Activated effector memory CD4-positive, alpha-beta T cell treated with Interleukin-2 at 50 U/mL for 16 hours (primary cell): ENCODE results near the gene TSC2.

Source experiments
- DNase-seq: peaks from one replicate; pipeline ENCODE4 v3.0.0-alpha.2; 2020

Gene TSC2

DNA sequence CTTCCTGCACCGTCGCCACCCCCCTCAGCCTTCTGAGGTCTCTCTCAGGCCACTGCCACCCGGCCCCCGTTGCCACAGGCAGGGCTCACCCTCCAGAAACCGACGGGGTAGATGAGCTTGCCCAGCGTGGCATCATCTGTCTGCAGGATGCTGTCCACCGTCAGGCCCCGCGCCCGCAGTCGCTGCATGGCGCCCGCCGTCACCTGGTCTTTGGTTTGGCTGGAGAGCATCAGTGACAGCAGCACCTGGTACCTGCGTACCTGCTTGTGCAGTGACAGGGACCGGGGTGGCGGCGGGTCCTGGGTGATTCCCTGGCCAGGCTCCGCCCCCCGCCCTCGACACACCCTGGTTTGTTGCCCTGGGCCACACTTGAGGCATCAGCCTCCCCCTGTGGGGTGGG is 3.2 kb upstream of the TSC2 start:
- DNase-seq: no peak

DNA sequence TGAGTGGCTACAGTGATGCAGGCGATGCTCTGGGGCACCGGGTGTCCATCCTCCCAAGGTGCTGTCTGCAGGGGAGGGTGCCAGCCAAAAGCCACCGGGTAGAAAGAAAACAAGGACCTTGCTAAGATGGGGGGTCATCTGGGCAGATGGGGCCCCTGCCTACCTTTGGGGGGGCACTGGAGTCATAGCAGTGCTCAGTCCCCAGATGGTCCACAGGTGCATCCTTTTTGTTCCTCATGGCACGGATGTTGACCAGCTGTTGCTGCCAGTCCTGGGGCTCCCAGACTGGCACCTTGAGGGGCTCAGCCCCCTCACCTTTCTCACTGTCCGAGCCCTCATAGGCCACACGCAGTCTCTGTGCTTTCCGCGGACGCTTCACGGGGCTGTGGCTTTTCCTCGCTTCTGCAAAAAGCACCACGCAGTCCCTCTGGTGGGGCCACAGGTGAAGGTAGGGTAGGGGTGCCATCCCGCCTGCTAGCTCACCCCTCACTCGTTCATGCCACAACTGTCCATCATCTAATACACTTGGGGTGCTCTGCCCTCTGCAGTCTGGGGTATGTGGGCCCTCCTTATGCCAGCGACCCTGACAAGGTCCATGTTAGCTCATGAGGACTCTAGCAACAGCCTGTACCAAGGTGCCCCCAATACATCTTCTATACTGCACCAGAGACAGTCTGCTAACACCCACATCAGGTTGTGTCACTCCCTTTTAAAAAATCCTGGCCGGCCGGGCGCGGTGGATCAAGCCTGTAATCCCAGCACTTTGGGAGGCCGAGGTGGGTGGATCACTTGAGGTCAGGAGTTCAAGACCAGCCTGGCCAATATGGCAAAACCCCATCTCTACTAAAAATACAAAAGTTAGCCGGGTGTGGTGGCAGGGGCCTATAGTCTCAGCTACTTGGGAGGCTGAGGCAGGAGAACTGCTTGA is 1.6 kb upstream of the TSC2 start:
- DNase-seq: no peak

DNA sequence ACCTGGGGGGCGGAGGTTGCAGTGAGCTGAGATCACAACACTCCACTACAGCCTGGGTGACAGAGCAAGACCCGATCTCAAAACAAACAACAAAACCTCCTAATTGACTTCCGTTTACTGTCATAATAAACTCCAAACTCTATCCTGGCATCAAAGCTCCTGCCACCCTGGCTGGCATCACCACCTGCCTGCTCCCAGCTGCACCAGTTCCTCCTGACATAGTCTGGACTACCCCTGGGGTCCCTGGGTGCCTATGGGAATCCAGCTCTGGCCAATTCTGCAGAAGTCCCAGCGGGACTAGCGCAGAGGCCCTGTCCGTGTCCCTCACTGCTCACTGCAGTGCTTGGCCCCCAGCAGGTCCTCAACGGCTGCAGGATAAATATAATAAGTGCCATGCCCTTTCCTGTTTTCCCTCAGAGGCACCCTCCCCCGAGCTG is 874 bp upstream of the TSC2 start:
- no peak for DNase-seq

DNA sequence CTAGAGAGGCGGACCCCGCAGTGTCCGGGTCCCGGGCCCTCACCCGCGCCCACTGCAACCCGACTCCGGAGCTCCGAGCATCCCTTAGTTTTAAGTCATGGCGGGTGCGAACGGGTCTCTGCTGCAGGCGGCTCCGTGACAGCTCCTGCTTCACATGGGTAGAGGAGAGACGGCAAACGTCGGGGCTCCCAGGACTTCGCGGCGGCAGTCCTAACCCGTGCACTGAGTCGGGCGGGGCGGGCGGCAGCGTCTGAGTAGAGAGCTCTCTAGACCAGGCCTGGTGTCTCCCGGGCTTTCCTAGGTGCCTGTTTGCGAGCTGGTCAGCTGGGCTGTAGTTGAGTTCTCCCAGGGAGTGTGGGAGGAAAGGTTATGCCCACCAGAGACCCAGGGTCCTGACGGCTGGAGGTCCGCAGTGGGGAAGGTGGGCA is 345 bp downstream of the TSC2 start:
- DNase-seq: no peak

DNA sequence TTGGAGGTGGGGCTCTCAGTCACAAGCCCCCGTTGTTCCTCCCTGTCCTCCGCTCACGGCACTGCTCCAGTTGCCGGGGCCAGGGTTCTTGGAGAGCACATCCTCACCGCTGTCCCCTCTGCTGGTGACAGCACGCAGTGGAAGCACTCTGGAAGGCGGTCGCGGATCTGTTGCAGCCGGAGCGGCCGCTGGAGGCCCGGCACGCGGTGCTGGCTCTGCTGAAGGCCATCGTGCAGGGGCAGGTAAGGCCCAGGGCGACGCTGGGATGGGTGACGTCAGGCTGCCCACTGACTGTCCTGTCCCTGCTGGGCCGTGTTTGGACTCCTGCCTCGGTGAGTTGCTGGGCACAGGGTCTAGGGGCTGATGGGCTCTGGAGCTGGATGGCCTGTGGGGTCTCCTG is 5.4 kb downstream of the TSC2 start:
- DNase-seq: no peak

DNA sequence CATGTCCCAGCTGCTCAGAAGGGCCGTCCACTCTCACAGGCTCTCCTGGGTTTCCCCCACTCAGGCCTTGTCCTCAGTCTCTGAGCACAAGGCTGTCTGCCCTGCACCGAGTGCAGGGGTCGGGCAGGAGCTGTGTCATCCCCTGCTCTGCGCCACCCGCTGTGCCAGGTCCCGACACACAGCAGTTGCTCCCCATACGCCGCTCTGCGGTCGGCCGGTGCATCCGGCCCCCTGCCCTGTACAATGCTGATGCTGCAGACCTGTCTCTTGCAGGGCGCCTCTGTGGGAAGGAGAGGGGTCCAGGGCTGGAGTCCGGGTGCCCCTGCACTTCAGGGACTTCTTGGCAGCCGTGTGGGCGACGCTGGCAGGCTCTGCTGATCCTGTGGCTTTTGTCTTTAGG is 6.1 kb downstream of the TSC2 start:
- DNase-seq: no peak

DNA sequence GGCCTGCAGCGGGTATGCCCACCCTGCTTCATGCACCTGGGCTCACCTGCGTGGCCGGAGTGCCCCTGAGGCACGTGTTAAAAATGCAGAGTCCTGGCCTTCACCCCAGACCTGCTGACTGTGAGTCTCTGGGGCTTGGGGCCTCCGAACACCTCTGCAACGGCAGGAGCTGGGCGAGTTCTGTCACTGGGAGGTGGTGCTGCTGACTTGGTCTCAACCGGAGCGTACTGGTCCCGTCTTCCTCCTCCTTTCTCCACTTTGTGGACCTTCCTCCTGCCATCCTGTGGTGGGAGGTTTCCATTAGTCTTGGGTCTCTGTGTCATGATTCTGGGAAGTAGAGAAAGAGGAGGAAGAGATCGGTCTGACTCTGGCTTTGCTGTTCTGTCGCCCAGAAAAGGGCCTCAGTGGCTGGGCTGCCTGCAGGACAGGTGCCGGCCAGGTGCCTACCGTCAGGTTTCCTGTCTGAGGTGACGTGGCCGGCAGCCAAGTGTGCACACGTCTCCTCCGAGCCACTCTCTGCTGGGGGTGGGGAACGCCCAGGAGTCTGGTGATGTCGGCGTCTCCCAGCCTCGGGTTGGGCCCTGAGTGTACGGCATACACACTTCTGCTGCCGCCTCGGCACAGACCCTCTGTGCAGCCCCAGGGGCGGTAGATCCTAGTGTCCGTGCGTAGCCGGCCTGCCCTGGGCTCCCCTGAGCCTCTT is 6.9 kb downstream of the TSC2 start:
- no peak for DNase-seq

DNA sequence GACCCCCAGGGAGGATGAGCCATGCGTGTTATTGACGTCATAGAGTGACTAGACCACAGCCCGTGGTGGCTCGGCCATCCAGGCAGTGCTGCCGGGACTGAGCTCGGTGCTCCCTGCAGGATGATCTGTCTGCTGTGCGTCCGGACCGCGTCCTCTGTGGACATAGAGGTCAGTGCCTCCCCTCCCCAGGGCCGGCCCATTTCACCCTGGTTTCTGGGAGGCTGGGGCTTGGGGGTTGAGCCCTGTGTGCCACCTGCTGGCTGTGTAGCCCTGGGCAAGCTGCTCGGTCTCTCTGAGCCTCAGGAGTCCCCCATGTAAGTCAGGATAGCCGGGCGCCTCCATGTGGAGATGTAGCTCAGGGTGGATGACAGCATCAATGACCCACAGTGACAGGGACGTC is 8.3 kb downstream of the TSC2 start:
- no peak for DNase-seq

DNA sequence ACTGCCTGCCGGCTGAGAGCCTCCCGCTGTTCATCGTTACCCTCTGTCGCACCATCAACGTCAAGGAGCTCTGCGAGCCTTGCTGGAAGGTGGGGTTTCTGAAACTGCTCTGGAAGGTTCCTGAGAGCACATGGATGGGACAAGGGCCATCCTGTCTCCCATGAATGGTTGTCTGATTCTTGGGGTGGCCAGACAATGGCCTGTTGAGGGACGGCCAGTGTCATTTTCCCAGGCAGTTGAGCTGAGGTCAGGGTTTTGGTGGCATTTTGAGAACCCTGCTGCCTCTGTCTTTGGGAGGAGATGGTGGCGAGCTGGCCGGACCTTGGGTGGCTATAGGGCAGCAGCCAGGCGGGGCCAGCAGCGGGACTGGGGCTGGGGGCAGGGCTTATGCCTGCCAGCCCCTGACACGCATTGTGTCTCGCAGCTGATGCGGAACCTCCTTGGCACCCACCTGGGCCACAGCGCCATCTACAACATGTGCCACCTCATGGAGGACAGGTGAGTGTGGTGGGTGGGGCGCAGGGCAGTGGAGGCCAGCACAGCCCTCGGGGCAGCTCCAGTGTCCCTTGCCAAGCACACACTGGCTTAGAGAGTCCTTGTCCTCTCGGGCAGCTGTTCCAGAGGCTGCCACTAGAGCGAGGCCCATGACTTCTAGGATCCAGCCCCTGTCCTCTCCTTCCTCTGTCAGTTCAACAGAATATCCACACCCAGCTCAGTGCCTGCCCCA is 9.1 kb downstream of the TSC2 start:
- DNase-seq: no peak

DNA sequence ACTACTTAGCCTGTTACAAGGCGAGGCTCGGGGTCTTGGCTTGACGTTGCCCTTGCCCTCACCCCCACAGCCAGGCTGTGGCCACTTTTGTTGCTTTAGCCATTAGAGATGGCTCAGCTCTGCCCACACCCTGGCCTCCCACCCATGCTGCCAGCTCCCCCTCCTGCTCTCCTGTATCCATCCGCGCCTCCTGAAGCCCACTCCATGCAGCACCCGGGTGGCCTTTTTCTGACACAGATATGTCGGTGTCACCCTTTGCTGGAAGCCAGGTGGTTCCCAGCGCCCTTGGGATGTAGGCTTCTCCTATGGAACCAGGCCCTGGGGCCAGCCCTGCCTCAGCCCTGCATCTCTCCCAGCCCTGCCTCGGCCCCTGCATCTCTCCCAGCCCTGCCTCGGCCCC is 9.7 kb downstream of the TSC2 start:
- no peak for DNase-seq

DNA sequence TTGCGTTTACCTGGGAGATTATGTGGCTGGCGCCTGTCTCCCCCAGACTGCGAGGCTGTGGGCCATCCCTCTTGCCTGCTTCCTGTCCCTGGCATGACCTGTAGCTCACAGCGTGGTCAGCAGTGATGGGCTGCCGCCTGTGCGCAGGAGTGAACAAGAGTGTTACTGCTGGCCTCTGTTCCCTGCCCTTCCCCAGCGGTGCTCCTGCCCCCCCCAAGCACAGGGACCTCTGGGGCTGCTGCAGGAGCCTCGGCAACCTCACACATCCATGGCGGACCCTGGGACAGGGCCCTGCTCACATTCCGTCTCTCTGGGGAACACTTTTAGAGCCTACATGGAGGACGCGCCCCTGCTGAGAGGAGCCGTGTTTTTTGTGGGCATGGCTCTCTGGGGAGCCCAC is 10.6 kb downstream of the TSC2 start:
- no peak for DNase-seq

DNA sequence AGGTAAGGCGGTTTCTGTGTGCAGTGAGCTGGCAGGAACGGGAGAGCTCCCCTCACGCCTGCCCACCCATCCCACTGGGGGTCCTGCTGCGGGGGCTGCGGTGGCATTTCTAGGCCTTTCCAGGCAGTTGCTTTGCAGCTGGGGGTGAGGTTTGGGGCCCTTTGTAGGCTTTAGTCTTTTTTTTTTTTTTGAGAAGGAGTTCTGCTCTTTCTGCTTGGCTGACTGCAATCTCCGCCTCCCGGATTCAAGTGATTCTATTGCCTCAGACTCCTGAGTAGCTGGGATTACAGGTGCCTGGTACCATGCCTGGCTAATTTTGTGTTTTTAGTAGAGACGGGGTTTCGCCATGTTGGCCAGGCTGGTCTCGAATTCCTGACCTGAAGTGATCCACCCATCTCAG is 11.1 kb downstream of the TSC2 start:
- no peak for DNase-seq

DNA sequence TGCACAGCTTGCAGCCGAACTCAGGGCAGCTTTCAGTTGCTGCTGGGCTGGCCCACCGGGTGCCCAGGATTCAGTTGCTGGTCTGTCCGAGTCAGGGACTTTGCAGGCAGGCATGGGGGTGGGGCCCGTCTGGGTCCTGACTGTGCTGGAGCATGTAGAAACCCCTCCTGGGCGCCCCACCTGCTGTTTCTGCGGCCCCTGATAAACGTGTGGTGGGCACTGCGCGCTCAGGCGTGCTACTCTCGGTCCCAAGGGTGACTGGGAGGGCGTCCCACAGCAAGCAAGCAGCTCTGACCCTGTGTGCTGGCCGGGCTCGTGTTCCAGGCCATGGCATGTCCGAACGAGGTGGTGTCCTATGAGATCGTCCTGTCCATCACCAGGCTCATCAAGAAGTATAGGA is 12.6 kb downstream of the TSC2 start:
- DNase-seq: no peak

DNA sequence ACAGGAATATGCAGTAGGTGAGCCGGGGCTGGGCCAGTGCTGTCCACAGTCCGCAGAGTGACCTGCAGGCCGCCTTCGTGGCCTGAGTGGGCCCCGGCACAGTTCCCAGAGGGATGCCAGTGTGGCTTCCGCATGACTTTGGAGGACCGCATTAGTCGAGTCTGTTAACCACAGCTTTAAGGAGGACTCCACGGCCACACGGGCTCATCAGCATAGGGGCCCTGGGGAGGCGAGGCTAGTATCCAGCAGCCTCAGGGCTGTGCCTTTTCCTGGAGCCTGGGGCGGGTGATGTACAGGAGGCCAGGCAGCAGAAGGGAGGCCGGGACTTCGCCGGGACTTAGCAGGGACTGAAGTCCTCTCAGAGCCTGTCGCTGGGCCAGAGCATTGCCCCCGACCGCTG is 13.2 kb downstream of the TSC2 start:
- no peak for DNase-seq

DNA sequence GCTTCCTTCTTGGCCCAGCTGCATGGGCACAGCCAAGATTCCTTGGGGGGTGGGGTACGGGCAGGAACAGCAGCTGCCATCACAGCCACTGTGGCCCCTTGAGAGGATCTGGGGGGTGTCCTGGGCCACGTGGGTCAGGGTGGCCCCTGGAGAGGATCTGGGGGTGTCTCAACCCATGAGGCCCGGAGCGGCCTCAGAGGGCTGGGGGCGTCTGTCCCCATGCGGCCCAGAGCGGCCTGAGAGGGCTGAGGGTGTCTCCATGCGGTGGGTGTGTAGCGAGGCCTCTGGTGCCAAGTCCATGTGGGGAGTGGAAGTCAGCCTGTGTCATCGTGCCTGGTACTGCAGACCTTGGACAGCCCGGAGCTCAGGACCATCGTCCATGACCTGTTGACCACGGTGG is 13.7 kb downstream of the TSC2 start:
- DNase-seq: no peak

DNA sequence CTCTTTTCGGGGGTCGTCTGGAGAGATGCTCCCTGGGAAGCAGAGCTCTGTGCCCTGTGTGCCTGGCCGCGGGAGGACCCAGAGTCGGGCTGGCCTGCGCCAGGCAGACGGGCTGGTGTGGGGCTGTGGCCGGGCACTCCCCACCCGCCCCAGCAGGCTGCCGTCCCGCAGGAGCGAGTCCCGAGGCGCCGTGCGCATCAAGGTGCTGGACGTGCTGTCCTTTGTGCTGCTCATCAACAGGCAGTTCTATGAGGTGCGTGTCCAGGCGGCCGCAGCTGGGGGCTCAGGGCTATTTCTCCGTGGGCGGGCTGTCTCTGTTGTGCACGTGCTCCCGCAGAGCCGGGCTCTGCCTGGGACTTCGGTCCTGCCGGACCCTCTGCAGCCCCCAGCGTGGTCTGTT is 15.0 kb downstream of the TSC2 start:
- DNase-seq: no peak

DNA sequence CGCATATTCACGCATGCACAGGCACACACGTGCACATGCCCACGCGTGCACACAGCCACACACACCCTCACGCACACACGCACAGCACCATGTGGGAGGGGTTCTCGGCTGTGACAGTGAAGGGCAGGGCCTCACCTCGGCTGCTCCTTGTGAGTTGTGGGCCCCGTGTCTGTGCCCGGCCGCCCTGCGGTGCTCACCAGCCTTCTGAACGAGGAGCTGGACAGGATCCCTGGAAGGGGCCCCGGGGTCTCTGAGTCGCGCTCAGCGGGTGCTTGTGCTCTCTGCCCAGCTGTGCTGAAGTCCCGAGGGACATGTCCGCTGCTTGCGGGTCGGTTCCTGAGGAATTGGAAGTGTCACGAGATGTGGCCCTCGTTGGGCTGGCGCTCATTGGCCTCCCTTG is 16.1 kb downstream of the TSC2 start:
- DNase-seq: no peak

DNA sequence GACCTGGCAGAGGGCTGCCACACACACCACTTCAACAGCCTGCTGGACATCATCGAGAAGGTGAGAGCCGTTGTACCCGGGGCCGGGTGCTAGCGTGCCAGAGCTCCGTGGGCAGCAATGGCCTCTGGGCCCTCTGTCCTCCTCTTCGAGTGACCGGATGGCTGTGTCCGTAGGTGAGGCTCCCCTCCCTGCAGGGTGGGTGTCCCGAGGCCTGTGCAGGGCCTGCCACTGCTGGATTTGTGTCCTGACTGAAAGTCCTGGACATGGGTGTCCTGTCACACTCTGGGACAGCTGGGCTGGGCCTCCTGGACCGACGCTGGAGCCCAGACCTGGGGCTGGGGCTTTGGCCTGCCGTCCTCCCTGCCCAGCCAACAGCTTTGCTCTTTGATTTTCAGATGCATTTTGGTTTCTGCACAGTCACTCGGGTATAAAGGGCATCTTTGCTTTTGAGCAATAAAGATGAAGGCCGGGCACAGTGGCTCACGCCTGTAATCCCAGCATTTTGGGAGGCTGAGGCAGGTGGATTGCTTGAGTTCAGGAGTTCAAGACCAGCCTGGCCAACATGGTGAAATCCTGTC is 16.7 kb downstream of the TSC2 start:
- DNase-seq: no peak

DNA sequence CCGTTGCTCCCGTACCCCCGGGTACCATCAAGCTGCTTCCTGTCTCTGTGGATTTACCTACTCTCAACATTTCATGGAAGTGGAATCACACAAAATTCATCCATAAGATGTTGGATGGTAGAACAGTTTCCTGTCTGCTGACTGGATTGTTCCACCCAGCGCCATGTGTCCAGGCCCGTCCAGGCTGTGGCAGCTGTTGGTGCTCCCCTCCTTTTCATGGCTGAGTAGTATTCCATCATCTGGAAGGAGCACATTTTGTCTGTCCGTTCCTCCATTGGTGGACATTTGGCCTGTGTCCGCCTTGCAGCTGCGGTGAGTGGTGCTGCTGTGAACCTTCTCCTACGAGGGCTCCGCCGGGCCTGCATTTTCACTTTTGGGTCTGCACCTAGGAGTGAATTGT is 18.4 kb downstream of the TSC2 start:
- no peak for DNase-seq

DNA sequence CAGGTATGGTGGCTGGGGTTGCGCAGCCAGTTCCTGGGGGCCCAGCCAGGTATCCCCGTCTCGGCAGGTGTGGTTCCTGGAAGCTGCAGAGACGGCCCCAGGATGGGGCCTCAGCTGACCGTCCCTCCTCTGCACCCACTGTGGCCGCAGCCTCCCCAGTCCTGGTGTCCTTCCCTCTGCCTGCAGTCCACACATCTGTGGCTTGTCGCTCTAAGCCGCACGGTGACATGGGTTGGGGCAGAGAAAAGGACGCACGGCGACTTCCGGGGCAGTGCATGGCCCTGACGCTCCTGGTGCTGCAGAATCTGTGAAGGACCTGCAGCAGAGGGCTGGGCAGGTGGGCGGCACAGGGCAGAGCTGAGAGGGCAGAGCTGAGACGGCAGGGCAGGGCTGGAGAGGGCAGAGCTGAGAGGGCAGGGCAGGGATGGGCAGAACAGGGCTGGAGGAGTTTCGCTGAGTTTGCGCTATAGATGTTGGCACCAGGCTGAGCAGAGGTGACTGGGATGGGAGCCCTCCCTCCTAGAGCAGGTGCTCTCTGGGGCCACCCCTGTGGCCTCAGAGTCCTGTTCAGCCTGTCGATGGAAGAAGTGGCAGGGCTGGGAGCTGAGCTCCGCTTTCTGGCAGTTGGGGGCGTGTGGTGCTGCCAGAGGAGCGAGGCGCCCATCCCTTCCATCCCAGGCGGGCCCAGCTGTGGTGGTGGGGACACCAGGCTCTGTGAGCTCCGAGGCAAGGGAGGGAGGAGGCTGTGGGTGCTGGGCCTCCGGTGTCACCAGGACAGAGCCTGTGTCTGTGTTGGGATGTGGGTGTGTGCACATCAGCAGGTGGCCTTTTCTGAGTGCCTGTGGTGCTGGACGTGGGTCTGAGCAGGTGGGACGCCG is 23.0 kb downstream of the TSC2 start:
- DNase-seq: no peak

DNA sequence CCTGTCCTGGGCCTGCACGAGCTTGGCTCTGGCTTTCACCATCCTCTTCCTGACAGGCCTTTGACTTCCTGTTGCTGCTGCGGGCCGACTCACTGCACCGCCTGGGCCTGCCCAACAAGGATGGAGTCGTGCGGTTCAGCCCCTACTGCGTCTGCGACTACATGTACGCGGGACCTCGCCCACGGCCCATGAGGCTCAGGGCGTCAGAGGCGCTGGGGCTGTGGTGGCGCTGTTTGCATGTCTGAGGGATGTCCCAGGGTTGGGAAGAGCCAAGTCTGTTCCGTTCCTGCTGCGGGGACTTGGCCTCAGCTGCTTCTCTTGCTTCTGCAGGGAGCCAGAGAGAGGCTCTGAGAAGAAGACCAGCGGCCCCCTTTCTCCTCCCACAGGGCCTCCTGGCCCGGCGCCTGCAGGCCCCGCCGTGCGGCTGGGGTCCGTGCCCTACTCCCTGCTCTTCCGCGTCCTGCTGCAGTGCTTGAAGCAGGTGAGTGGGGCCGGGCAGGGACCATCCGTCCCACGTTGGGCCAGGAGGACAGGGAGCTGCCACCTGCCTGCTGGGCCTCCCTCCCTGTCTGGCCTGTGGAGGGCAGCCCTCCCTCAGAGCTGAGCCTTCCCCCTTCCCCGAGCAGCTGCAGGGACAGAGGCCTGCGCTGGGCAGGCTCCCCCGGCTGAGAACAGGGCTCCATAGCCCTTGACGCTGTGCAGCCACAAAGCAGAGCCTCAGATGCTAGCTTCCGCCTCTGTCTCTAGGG is 23.8 kb downstream of the TSC2 start:
- DNase-seq: no peak

DNA sequence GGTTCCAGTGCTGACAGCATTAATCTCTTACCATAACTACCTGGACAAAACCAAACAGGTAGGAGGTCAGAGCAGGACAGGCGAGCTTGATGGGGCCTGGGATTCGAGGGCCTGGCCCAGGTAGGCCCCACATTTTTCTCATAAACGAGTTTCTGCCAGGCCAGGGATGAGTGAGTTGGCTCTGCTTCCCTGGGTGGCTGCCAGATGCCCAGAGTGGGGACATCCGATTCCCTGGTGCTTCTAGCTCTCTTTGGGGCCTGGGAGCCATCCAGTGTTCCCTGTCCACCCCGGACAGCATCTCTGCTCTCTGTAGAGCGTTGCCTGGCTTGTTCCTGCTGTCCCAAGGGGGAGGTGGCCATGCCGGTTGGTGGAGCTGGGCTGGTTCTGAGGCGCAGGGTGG is 25.1 kb downstream of the TSC2 start:
- DNase-seq: no peak
